HG03196 (cell line): ENCODE measurements around the gene GPBAR1.

Source experiments
- ATAC-seq: cut with Tn5 transposase; IDR thresholded peaks from one replicate; pipeline ENCODE4 v1.9.1; 2021; ENCODE audit not compliant: unreplicated experiment

Gene GPBAR1

DNA sequence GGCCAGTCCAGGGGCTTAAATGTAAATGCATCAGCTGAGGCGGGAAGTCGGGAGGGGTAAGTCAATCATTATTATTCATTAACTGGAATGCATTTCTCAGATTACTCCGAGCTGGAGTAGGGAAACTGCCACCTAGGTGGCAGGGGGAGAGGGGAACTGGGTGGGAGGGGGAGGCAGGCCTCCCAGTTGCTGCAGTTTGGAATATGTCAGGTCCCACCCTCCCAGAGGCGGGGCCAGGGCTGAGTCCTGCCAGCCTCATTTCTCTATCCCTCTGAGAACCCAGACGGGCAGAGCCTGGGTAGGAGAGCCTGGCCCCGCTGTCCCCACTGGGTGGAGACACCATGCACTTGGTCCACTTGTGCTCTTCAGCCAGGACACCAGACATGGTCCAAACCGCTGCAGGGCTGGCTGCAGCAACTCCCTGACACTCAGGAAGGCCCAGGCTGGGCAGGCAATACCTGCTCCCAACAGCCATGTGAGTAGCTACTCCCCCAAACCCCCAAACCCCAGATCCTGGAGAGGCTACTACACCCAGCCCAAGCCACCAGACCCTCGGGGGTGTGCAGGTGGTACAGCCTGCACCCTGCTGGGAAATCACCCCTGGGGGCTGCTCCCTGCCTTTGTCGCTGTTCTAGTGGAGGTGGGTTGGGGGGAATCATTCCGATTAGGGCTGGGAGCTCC is at the start of gene GPBAR1:
TSS of gene GPBAR1 (plus strand) at position 274 of the 681 bp plus-strand sequence. CDS start 1,710 bp downstream, outside the sequence.
- ATAC-seq: no peak

DNA sequence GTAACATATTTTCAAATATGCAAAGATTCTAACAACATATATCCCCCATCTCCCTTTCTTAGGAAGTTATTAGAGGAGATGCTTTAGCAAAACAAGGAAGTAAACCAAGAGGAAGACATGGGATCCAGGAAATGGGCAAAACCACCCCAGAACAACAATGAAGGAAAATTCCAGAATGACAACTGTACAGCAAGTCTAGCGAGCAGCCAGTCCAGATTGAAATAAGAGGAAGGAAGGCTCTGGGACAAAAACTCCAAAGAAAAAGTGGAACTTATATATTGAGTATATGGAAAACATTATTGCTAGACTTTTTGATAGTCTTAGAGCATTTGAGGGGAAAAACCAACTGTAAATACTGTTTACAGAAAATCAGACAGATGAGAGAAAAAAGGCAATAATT is 46.7 kb upstream of the GPBAR1 start:
- ATAC-seq: no peak

DNA sequence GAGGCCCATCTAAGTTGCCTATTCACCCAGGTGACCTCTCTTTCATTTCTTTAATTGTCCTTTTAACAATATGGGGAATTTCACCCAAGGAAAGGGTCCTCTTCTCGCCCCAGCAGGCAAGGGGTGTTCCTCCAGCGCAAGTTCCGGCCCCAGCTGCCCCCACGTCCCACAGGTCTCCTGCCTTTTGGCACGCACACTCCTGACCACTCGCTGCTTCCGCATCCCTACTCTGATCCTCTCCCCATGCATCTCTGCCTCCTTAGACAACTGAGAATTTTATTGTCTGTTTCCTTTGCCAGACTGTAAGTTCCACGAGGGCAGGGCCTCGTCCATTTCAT is 44.5 kb upstream of the GPBAR1 start:
- ATAC-seq: no peak

GRCh38 chr2:218216674-218217359 is 44.0 kb upstream of the GPBAR1 start, which contains the start of gene ARPC2:
TSS of gene ARPC2 (plus strand) at chr2:218217189. CDS start at chr2:218217471, 282 bp downstream.
- ATAC-seq: peak; percentile 62

GRCh38 chr2:218217360-218218267 is 43.2 kb upstream of the GPBAR1 start:
- peak; percentile 35 for ATAC-seq

DNA sequence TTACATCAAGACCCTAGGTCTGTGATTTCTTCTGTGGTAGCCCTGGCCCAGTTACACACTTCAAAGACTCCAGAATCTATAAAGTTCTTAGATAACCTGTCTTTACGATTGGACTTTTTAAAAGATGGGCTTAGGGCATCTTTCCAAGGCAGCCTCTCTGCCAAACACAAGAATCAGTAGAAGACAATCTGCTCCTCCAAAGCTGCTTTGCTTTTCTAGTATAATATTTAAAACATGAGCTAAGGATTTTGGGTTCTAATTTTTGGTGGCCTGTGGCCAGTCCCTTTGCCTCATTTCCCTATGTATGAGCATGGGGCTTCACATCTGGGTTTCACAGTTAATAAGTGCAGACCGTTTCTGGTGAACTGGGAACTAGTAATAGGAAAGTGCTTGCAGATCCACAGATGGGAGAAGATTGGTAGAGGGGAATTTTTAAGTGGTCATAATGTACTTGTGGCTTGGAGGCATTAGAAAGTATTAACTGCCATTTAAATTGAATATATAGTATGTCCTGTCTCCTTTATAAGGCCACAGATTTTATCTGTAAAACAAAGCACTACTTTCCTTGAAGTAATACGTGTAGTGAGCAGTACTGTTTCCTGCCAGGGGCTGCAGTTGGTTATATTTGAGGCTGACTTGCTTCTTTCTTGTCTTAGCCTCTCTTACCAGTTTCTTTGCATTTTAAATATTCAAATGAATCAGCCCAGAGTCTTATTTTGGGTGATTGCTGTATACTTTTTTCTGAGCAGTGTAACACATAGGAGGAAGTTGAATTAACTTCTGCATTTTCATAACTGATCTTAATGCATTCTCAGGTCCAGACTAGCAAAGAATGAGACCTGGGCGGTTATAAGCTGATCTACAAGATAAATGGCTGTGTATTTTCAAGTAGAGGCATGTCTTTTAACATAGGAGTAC is 42.3 kb upstream of the GPBAR1 start:
- ATAC-seq: peak; percentile 40

GRCh38 chr2:218219934-218220333 is 40.9 kb upstream of the GPBAR1 start:
- ATAC-seq: no peak

GRCh38 chr2:218221000-218221399 is 39.8 kb upstream of the GPBAR1 start:
- no peak for ATAC-seq

GRCh38 chr2:218223046-218223445 is 37.8 kb upstream of the GPBAR1 start:
- no peak for ATAC-seq

- ATAC-seq: no peak
These were observed 36.6 kb upstream of the GPBAR1 start for GRCh38 chr2:218224186-218224585.

DNA sequence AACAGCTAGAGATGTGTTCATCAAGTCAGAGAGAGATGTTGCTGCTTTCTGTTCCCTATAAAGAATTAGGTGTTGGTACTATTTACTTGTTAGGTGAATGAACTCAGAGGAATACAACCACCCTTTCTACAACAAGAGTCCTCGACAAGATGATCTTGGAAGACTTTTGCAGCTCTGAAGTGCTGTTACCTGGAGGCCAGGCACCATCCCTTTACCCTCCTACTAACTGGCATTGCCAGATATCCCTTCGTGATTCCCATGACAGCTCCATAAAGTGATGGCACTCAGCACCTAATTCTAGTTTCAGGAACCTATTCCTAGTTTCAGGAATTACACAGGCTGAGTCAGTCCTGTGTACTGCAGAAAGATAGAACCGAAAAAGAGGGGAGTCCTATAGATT is 33.9 kb upstream of the GPBAR1 start:
- ATAC-seq: no peak

GRCh38 chr2:218228366-218229090 is 32.3 kb upstream of the GPBAR1 start:
- no peak for ATAC-seq

- peak; percentile 89 for ATAC-seq
These were observed 31.6 kb upstream of the GPBAR1 start for GRCh38 chr2:218229239-218229638.

DNA sequence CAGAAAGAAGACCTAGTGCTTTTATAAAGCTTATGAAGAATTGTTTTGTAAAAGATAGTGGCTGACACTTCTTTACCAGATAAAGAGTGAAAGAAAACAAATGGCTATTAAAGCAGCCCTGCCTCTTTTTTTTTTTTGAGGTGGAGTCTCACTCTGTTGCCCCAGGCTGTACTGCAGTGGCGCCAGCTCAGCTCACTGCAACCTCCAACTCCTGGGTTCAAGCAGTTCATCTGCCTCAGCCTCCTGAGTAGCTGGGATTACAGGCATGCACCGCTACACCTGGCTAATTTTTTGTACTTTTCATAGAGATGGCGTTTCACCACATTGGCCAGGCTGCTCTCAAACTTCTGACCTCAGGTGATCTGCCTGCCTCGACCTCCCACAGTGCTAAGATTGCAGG is 31.0 kb upstream of the GPBAR1 start:
- no peak for ATAC-seq

DNA sequence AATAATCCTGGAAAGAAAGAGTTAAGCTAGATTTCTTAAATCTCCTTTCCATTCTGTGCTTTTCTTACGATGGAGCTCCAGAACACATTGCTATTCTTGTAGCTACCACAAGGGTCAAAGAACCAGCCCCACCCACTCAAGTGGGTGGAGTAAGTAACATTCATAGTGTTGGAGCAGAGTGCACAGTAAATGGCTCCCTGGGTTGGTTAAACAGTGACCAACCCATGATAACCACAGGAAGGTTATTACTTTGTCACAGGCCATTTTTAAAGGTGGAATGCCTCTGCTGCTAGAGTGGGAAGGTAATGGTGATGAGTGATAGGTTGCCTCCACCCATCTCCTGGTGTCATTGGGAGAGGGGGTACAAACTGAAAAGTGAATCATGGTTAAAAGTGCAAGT is 29.9 kb upstream of the GPBAR1 start:
- ATAC-seq: peak; percentile 55

DNA sequence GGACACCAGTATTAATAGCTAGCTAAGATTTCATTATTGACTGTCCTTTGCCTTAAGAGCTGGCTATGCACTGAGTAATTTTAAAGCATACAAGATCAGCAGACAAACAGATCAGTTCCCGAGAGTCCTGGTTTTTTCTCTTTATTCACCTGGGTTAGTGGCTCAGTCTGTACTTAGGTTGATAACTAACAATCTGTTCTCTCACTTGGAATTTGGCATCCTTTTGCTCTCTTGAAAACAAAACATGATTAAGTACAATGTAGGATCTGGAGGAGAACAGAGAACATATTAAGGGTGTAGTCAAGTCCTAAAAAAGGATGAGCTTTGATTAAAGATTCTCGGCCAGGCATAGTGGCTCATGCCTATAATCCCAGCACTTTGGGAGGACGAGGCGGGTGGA is 27.3 kb upstream of the GPBAR1 start:
- no peak for ATAC-seq

DNA sequence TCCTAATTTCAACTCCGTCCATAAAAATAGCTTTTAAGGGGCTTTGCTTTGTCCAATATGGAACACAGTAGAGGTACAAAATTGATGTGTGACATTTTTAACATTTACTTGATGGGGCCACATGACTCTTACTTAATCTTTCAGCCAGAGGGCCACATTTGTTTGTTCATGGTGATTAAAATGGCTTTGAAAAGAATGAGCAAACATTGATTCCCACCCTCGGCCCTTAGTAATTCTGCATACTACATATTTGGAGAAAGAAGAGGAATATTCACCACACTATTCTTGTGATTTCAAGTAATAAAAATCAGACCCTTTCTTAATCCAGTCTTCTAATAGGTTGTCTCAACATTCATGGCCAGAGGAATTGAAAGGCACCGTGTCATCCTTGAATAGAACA is 26.3 kb upstream of the GPBAR1 start:
- ATAC-seq: no peak

DNA sequence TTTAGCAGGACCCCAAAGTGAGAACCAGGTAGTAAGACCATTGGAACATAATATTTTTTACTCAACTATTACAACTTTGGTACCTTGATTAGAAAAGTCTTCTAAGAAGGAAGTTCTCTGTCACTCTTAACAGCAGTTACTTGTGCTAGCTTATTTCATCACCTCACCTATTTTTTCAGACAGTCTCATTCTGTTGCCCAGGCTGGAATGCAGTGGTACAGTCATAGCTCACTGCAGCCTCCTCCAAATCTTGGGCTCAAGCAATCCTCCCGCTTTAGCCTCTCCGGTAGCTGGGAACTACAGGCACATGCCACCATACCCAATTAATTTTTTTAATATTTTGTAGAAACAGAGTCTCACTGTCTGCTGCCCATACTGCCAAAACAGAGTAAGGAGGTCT is 25.8 kb upstream of the GPBAR1 start:
- ATAC-seq: no peak

- ATAC-seq: no peak
These were observed 24.0 kb upstream of the GPBAR1 start for GRCh38 chr2:218236829-218237228.

DNA sequence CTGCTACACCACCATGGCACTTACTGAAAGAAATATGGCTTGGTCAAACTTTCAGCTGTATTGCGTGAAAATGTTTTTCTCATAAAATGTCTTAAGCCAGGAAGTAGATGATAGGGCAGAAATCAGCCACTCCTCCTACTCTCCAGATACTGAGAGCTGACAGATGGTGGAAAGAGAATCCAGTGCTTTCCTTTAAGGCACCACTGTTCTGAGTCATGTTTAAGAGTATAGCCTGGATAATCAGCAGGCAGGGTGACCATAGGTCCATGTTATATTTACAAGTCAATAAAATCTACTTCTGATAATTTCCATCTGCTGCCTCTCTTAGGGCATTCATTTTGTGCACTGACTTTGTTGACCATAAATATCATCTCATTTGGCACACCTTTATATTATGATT is 21.9 kb upstream of the GPBAR1 start:
- no peak for ATAC-seq
